CD4-positive, alpha-beta memory T cell (primary cell): ENCODE data around the gene DENND10. TPM values are rescaled to one million over a fixed set of nuclear protein-coding genes. Genes with fewer than 3 reads are reported as not detected.
"Not testable (repeated sequence)": the region's sequence is repeated elsewhere in the genome, so short reads cannot be mapped to it uniquely, and the experiment has no call there.

Source experiments
- CTCF ChIA-PET: fragments of 350-600 bp; sonication (Branson Sonifier 250); formaldehyde crosslinking; loops from one replicate; lab custom pipeline; 2021; ENCODE audit warnings: inconsistent platforms; ENCODE audit not compliant: partially characterized antibody; lab: Charles Lee
- POLR2A ChIA-PET: fragments of 350-600 bp; sonication (Branson Sonifier 250); formaldehyde crosslinking; loops from one replicate; lab custom pipeline; 2021; ENCODE audit not compliant: partially characterized antibody; lab: Charles Lee
- DNase-seq, 5 donors: peaks; one replicate each; pipeline versions ENCODE4 v3.0.0 to v3.0.0-alpha.2; 2020 to 2022; ENCODE audit warnings: mixed read lengths in 1 of 5
- H3K27ac ChIP-seq: one replicate; pipeline ENCODE4 v1.7.0; 2013; ENCODE audit warnings: low read depth, low read length
- H3K27me3 ChIP-seq: 2 replicates; pipeline ENCODE4 v1.7.0; 2013; ENCODE audit warnings: mild to moderate bottlenecking, low read length, moderate library complexity; ENCODE audit not compliant: insufficient read depth
- H3K36me3 ChIP-seq: 2 replicates; pipeline ENCODE4 v1.7.0; 2013; ENCODE audit warnings: mild to moderate bottlenecking, low read length, moderate library complexity; ENCODE audit not compliant: insufficient read depth
- H3K4me1 ChIP-seq: 2 replicates; pipeline ENCODE4 v1.7.0; 2013; ENCODE audit warnings: mild to moderate bottlenecking, low read length, moderate library complexity; ENCODE audit not compliant: insufficient read depth
- H3K4me3 ChIP-seq, 2 donors: one replicate each; pipeline ENCODE4 v1.7.0; 2013; ENCODE audit warnings: low read length in 2 of 2, mild to moderate bottlenecking in 1 of 2
- H3K9me3 ChIP-seq, 2 donors: one replicate each; pipeline ENCODE4 v1.7.0; 2013; ENCODE audit warnings: low read length in 2 of 2, control low read depth in 1 of 2; ENCODE audit not compliant: control insufficient read depth in 1 of 2
- H3K27ac Mint-ChIP-seq, 7 donors: one replicate each; pipeline ENCODE4 v1.8.0; 2020 to 2021; ENCODE audit warnings: mixed read lengths in 7 of 7, mild to moderate bottlenecking in 6 of 7, inconsistent platforms in 3 of 7, moderate library complexity in 3 of 7
- H3K27me3 Mint-ChIP-seq, 2 donors: one replicate each; pipeline ENCODE4 v1.8.0; 2020 to 2021; ENCODE audit warnings: mixed read lengths in 2 of 2
- H3K36me3 Mint-ChIP-seq, 2 donors: one replicate each; pipeline ENCODE4 v1.8.0; 2020 to 2021; ENCODE audit warnings: mixed read lengths in 2 of 2, inconsistent platforms in 1 of 2, mild to moderate bottlenecking in 1 of 2
- H3K4me1 Mint-ChIP-seq, 4 donors: one replicate each; pipeline ENCODE4 v1.8.0; 2020 to 2021; ENCODE audit warnings: mixed read lengths in 4 of 4, mild to moderate bottlenecking in 1 of 4
- H3K4me3 Mint-ChIP-seq, 8 donors: one replicate each; pipeline ENCODE4 v1.8.0; 2020 to 2021; ENCODE audit warnings: mixed read lengths in 8 of 8, mild to moderate bottlenecking in 7 of 8, moderate library complexity in 6 of 8, inconsistent platforms in 3 of 8
- H3K9me3 Mint-ChIP-seq, 8 donors: one replicate each; pipeline ENCODE4 v1.8.0; 2020 to 2021; ENCODE audit warnings: mixed read lengths in 8 of 8, mild to moderate bottlenecking in 5 of 8, inconsistent platforms in 3 of 8, moderate library complexity in 1 of 8
- intact Hi-C: fragments of 100-400 bp; cut with micrococcal nuclease; formaldehyde crosslinking; loops from one replicate; pipeline ENCODE4 v1.15.1; 2023
- polyA plus RNA-seq, 2 donors: library from polyadenylated mRNA; unstranded; fragments of 300-500 nt; fragmentation: Illumina TruSeq; gene quantifications; one replicate each; pipeline ENCODE4 v1.2.3, GENCODE V29; 2021
- total RNA-seq, 2 experiments: library from RNA; stranded (reverse); gene quantifications; one replicate each; pipeline ENCODE4 v1.2.3, GENCODE V29; 2021

Gene DENND10
- total and polyA plus RNA-seq, 4 experiments from 2014 or later = 48.0 to 76.7 (median 54.1) TPM

- H3K4me1 ChIP-seq, H3K4me1 Mint-ChIP-seq, intact Hi-C loops, DNase-seq, H3K27me3 ChIP-seq, CTCF ChIA-PET, H3K27ac Mint-ChIP-seq, H3K9me3 ChIP-seq, H3K4me3 ChIP-seq, H3K4me3 Mint-ChIP-seq, H3K27ac ChIP-seq, H3K9me3 Mint-ChIP-seq, H3K36me3 ChIP-seq, H3K27me3 Mint-ChIP-seq: not testable (repeated sequence)
- peaks cover 32 to 54% of the 10 kb centered on the region in 2 donors for H3K36me3 Mint-ChIP-seq
- POLR2A ChIA-PET = interaction anchor here (0.7 to 1.2 kb wide), 2 partner anchors 13 to 71 kb away, joined by 3 read pairs; no protein-coding TSS in a partner anchor
These were observed 47.7 kb downstream of the DENND10 start for GRCh38 chr10:119151601-119152000.

- no peak for DNase-seq
- intact Hi-C loops = no loop called here
- H3K4me1 ChIP-seq = no peaks in the 10 kb centered on the region
- no peak overlapping the region for H3K4me3 ChIP-seq
- H3K27ac ChIP-seq = no peak overlapping the region
- Mint-ChIP-seq H3K4me1 (peaks cover 0 to 3% (median 1%) of the 10 kb centered on the region in 4 donors), H3K27ac (peak overlapping the region in 2 of 7 donors; percentile 36 to 66), H3K27me3 (no peaks in the 10 kb centered on the region), H3K36me3 (peaks cover 35 to 56% of the 10 kb centered on the region in 2 donors), H3K4me3 (no peak overlapping the region), H3K9me3 (peaks cover 0 to 2% (median 0%) of the 10 kb centered on the region in 8 donors)
- peaks cover 9% of the 10 kb centered on the region for H3K36me3 ChIP-seq
- CTCF ChIA-PET = interaction anchor here (0.9 kb wide), 1 partner anchor 11 kb away, joined by 4 read pairs; no protein-coding TSS in a partner anchor
- H3K27me3 ChIP-seq = no peaks in the 10 kb centered on the region
- no peaks in the 10 kb centered on the region for H3K9me3 ChIP-seq
- POLR2A ChIA-PET = interaction anchor here (0.6 to 1.2 kb wide), 2 partner anchors 15 to 34 kb away, joined by 3 read pairs; no protein-coding TSS in a partner anchor
These were observed 49.1 kb downstream of the DENND10 start for GRCh38 chr10:119153041-119153440.

- H3K27me3 Mint-ChIP-seq = no peaks in the 10 kb centered on the region
- no peak overlapping the region for H3K4me3 Mint-ChIP-seq
- H3K27me3 ChIP-seq = no peaks in the 10 kb centered on the region
- ChIA-PET CTCF (interaction anchor here (0.9 kb wide), 1 partner anchor 10 kb away, joined by 4 read pairs; no protein-coding TSS in a partner anchor), POLR2A (no interaction called here)
- peaks cover 0 to 3% (median 1%) of the 10 kb centered on the region in 4 donors for H3K4me1 Mint-ChIP-seq
- peaks cover 0 to 2% (median 0%) of the 10 kb centered on the region in 8 donors for H3K9me3 Mint-ChIP-seq
- H3K36me3 ChIP-seq = peaks cover 10% of the 10 kb centered on the region
- no peak for DNase-seq
- peak overlapping the region in 1 of 7 donors; percentile 41 for H3K27ac Mint-ChIP-seq
- no peak overlapping the region for H3K27ac ChIP-seq
- no peaks in the 10 kb centered on the region for H3K4me1 ChIP-seq
- no peaks in the 10 kb centered on the region for H3K9me3 ChIP-seq
- peaks cover 36 to 56% of the 10 kb centered on the region in 2 donors for H3K36me3 Mint-ChIP-seq
- intact Hi-C loops = no loop called here
- H3K4me3 ChIP-seq = no peak overlapping the region
These were observed 49.7 kb downstream of the DENND10 start for GRCh38 chr10:119153661-119154060.

- H3K27ac Mint-ChIP-seq = no peak overlapping the region
- intact Hi-C loops = no loop called here
- H3K4me3 ChIP-seq = no peak overlapping the region
- H3K27me3 Mint-ChIP-seq = no peaks in the 10 kb centered on the region
- H3K36me3 Mint-ChIP-seq = peaks cover 21 to 54% of the 10 kb centered on the region in 2 donors
- peaks cover 0 to 28% (median 5%) of the 10 kb centered on the region in 4 donors for H3K4me1 Mint-ChIP-seq
- peaks cover 3% of the 10 kb centered on the region for H3K4me1 ChIP-seq
- no peak for DNase-seq
- no peak overlapping the region for H3K4me3 Mint-ChIP-seq
- no peaks in the 10 kb centered on the region for H3K9me3 ChIP-seq
- CTCF ChIA-PET = no interaction called here
- no peak overlapping the region for H3K27ac ChIP-seq
- POLR2A ChIA-PET = no interaction called here
- peaks cover 7% of the 10 kb centered on the region for H3K36me3 ChIP-seq
- no peaks in the 10 kb centered on the region for H3K27me3 ChIP-seq
- H3K9me3 Mint-ChIP-seq = no peaks in the 10 kb centered on the region
These were observed 55.4 kb downstream of the DENND10 start for GRCh38 chr10:119159332-119159731.

- Mint-ChIP-seq H3K27ac (peak overlapping the region in 2 of 7 donors; percentile 48 to 81), H3K4me3 (peak overlapping the region in 1 of 8 donors; percentile 31), H3K36me3 (peaks cover 7 to 45% of the 10 kb centered on the region in 2 donors), H3K27me3 (no peaks in the 10 kb centered on the region), H3K4me1 (peaks cover 6 to 43% (median 25%) of the 10 kb centered on the region in 4 donors), H3K9me3 (no peaks in the 10 kb centered on the region)
- CTCF ChIA-PET = interaction anchor here (1.0 kb wide), 1 partner anchor 45 kb away, joined by 4 read pairs; no protein-coding TSS in a partner anchor
- intact Hi-C loops = no loop called here
- Histone ChIP-seq H3K27me3 (no peaks in the 10 kb centered on the region), H3K27ac (no peak overlapping the region), H3K36me3 (peaks cover 7% of the 10 kb centered on the region), H3K9me3 (no peaks in the 10 kb centered on the region), H3K4me3 (no peak overlapping the region), H3K4me1 (peaks cover 20% of the 10 kb centered on the region)
- no peak for DNase-seq
- POLR2A ChIA-PET = no interaction called here
These were observed 58.0 kb downstream of the DENND10 start for GRCh38 chr10:119161680-119162451.

- no peak for DNase-seq
- Mint-ChIP-seq H3K27me3 (no peaks in the 10 kb centered on the region), H3K4me3 (no peak overlapping the region), H3K4me1 (peaks cover 9 to 43% (median 27%) of the 10 kb centered on the region in 4 donors), H3K36me3 (peaks cover 6 to 44% of the 10 kb centered on the region in 2 donors), H3K27ac (no peak overlapping the region), H3K9me3 (no peaks in the 10 kb centered on the region)
- peaks cover 20% of the 10 kb centered on the region for H3K4me1 ChIP-seq
- no peak overlapping the region for H3K27ac ChIP-seq
- no peak overlapping the region for H3K4me3 ChIP-seq
- intact Hi-C loops = no loop called here
- POLR2A ChIA-PET = no interaction called here
- H3K9me3 ChIP-seq = no peaks in the 10 kb centered on the region
- H3K36me3 ChIP-seq = peaks cover 6% of the 10 kb centered on the region
- H3K27me3 ChIP-seq = no peaks in the 10 kb centered on the region
- CTCF ChIA-PET = interaction anchor here (1.0 kb wide), 1 partner anchor 63 kb away, joined by 3 read pairs; no protein-coding TSS in a partner anchor
These were observed 58.7 kb downstream of the DENND10 start for GRCh38 chr10:119162452-119163092.
